Mononuclear cell (primary cell): Measurements from ENCODE around the gene OCA2. TPM values are rescaled to one million over a fixed set of nuclear protein-coding genes. Genes with fewer than 3 reads are reported as not detected.
"Not testable (repeated sequence)": the region's sequence is repeated elsewhere in the genome, so short reads cannot be mapped to it uniquely, and the experiment has no call there.

Experiments used
- H3K27me3 ChIP-seq: 2 replicates; pipeline ENCODE4 v1.6.0; 2011; ENCODE audit warnings: low read length, control low read depth; ENCODE audit not compliant: insufficient read depth
- H3K4me1 ChIP-seq: 2 replicates; pipeline ENCODE4 v1.5.1; 2011; ENCODE audit warnings: mild to moderate bottlenecking, low read length, control low read depth; ENCODE audit not compliant: insufficient read depth
- H3K4me3 ChIP-seq: 2 replicates; pipeline ENCODE4 v1.5.1; 2011; ENCODE audit warnings: mild to moderate bottlenecking, low read length, moderate library complexity
- H3K9me3 ChIP-seq: 2 replicates; pipeline ENCODE4 v1.5.1; 2011; ENCODE audit warnings: low read depth, mild to moderate bottlenecking, control low read depth, low read length
- total RNA-seq: library from RNA; depleted of rRNA; stranded (reverse); fragments of >200 nt; gene quantifications from one replicate; pipeline ENCODE4 v1.2.3, GENCODE V29; 2012

Gene OCA2
- total RNA-seq: 0.10 TPM

- H3K9me3 ChIP-seq: no peaks in the 10 kb centered on the region
- H3K4me3 ChIP-seq: no peak within 1 kb of the TSS
- peaks cover 46% of the 10 kb centered on the region for H3K4me1 ChIP-seq
- H3K27me3 ChIP-seq: peaks cover 62% of the 10 kb centered on the region
Observed at GRCh38 chr15:28098766-28099554, at the start of gene OCA2. OCA2 (minus strand) TSS chr15:28099315; CDS start chr15:28081874, 17,441 bp downstream.

DNA sequence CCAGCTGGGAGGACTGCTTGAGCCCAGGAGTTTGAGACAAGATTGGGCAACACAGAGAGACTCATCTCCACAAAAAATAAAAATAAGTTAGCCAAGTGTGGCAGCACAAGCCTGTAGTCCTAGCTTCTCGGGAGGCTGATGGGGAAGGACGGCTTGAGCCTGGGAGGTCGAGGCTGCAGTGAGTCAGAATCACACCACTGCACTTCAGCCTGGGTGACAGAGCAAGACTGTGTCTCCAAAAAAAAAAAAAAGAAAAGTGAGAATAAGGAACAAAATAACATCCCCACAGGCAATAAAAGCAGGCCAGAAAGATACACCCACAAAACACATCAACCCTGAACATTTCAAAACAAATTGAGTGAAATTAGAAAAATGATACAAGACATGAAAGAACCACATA, 48.7 kb upstream of the OCA2 start:
- no peaks in the 10 kb centered on the region for H3K4me1 ChIP-seq
- no peak overlapping the region for H3K4me3 ChIP-seq
- H3K27me3 ChIP-seq: no peaks in the 10 kb centered on the region
- no peaks in the 10 kb centered on the region for H3K9me3 ChIP-seq

DNA sequence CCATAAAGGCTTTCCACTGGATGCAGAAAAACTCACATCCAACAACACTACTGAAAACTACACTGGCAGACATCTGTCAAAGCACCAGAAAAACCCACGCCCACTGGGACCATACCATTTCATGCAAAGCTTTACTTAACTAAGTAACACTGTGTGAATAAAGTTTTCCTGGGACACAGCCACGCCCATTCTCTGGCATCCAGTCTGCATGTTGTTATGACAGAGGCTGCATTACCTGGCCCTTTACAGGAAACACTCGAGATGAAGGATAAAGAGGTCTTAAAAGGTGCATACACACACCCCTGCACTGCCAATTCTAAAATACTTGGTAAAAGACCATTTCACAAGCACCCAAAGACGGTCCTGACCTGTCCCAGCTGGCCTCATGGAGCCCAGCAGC, 46.3 kb upstream of the OCA2 start:
- not testable (repeated sequence) for H3K4me3 ChIP-seq, H3K4me1 ChIP-seq, H3K9me3 ChIP-seq, H3K27me3 ChIP-seq

DNA sequence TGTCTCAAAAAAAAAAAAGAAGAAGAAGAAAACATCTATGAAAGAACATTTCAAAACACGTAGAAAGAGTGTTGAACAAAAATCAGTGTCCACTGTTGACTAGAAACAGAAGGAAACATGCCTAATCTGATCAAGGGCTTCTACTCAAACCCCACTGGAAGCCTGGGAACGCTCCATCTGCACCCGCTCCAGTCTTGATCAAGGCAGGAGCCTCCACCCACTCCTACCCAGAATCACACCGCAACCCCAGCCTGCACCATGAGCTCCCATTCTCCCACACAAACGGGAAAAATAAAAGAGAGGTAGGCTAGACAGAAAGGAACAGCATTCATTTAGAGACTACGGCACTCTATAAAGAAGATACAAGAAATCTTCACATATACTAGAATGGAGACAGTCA, 40.9 kb upstream of the OCA2 start:
- no peaks in the 10 kb centered on the region for H3K9me3 ChIP-seq
- H3K27me3 ChIP-seq: no peaks in the 10 kb centered on the region
- peaks cover 13% of the 10 kb centered on the region for H3K4me1 ChIP-seq
- H3K4me3 ChIP-seq: no peak overlapping the region

DNA sequence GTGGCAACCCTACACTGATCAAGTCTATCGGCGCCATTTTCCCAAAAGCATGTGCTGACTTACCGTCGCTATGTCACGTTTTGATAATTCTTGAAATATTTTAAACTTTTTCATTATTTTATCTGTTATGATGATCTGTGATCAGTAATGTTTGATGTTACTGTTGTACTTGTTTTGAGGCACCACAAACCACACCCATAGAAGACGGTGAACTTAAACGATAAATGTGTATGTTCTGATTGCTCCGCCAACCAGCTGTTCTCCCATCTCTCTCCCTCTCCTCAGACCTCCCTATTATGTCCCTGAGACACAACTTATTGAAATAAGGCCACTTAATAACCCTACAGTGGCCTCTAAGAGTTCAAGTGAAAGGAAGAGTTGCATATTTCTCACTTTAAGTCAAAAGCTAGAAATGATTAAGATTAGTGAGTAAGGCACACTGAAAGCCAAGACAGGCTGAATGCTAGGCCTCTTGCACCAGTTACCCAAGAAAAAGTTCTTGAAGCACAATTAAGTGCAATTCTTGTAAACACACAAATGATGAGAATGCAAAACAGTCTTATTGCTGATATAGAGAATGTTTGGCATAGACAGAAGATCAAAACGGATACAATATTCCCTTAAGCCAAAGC, 38.4 kb upstream of the OCA2 start:
- H3K4me1 ChIP-seq: peaks cover 13% of the 10 kb centered on the region

DNA sequence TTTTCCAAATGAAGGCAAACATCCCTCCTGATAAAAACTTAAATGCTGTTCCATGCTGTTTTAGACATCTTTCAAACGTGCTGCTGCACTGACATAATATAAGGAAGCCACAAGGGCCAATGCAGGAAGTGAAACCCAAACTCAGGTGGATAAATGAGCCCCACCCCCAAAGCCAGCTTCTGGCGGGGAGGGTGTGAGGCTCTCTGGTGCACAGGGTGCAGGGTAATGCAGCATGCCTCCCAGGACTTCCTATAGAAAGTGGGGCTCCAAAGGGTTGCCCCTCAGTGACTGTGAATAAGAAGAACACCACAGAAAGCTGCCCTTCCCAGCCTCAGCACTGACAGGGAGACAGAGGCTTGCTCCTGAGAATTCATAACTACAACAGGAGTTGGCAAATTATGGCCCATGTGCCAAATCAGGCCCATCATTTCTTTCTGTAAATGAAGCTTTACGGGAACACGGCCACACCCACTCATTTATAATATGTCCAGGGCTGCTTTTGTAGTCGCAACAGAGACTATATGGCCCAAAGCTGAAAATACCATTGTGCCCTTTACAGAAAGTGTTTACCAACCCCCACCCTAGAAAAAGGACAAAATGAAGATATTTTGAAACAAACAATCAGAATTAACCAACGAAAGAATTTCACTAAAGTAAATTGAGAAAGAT, 37.3 kb upstream of the OCA2 start:
- H3K4me1 ChIP-seq: peaks cover 13% of the 10 kb centered on the region
- H3K4me3 ChIP-seq, H3K9me3 ChIP-seq, H3K27me3 ChIP-seq: not testable (repeated sequence)

More for the DNA sequence above, 38.4 kb upstream of the OCA2 start:
- not testable (repeated sequence) for H3K9me3 ChIP-seq, H3K27me3 ChIP-seq, H3K4me3 ChIP-seq

DNA sequence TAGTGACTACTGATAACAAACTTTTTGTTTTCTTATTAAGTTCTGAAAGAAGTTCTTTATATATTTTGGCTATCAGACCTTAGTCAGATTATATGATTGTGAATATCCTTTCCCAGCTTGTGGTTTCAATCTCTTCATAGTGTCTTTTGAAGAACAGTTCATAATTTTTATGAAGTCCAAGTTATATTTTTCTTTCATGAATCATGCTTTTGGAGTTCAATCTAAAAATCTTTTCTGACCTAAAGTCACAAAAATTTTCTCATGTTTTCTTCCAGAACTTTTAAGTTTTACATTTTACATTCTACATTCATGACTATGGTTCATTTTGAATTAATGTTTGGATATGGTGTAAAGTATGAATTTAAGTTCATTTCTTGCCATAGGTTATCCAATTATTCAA, 34.2 kb upstream of the OCA2 start:
- Histone ChIP-seq H3K4me3 (no peak overlapping the region), H3K9me3 (no peaks in the 10 kb centered on the region), H3K4me1 (peaks cover 13% of the 10 kb centered on the region), H3K27me3 (no peaks in the 10 kb centered on the region)

GRCh38 chr15:28132524-28133275, 33.6 kb upstream of the OCA2 start:
- Histone ChIP-seq H3K4me1 (peaks cover 13% of the 10 kb centered on the region), H3K4me3 (no peak overlapping the region), H3K9me3 (no peaks in the 10 kb centered on the region), H3K27me3 (no peaks in the 10 kb centered on the region)

DNA sequence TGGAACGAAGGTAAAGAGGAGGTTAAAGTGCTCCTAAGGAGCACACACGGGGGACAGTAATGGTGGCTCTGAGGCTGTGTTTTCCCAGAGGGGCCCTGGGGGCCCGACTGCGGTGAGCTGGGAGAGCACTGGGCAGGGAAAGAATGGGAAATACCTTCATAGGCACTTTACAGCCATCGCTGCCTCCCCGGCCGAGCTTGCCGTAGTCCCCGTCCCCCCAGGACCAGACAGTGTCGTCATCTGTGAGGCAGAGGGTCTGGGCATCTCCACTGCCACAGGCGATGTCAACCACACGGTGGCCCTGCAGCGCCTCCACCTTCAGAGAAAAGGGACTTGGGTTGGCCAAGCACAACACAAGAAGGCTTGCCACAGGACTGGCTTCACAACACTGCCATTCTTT, 32.8 kb upstream of the OCA2 start:
- H3K9me3 ChIP-seq: no peaks in the 10 kb centered on the region
- peaks cover 10% of the 10 kb centered on the region for H3K4me1 ChIP-seq
- H3K4me3 ChIP-seq: no peak overlapping the region
- H3K27me3 ChIP-seq: no peaks in the 10 kb centered on the region

- no peaks in the 10 kb centered on the region for H3K27me3 ChIP-seq
- H3K4me3 ChIP-seq: no peak overlapping the region
- H3K4me1 ChIP-seq: peaks cover 7% of the 10 kb centered on the region
- H3K9me3 ChIP-seq: no peaks in the 10 kb centered on the region
Observed at GRCh38 chr15:28131400-28131799, 32.3 kb upstream of the OCA2 start.

DNA sequence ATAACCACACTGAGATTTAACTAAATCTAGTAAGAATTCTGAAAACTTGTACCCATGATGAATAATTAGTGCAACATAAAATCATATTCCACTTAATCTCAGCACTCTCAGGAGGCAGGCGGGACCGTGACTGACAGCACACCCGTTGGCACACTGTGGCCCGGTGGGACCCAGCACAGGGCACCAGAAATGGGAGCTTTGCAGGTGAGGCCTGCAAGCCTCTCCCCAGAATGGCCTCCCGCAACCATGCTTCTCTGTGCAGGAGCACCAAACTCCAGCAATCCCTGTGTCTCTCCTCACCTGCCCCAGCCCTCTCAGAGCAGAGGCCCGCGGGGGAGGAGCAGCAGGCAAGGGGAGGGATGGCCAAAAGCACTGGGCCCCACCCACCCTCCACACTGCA, 31.5 kb upstream of the OCA2 start:
- peaks cover 3% of the 10 kb centered on the region for H3K4me1 ChIP-seq
- H3K27me3 ChIP-seq: no peaks in the 10 kb centered on the region
- H3K4me3 ChIP-seq: no peak overlapping the region
- no peaks in the 10 kb centered on the region for H3K9me3 ChIP-seq

- no peaks in the 10 kb centered on the region for H3K4me1 ChIP-seq
- no peaks in the 10 kb centered on the region for H3K9me3 ChIP-seq
- H3K27me3 ChIP-seq: no peaks in the 10 kb centered on the region
- no peak overlapping the region for H3K4me3 ChIP-seq
Observed at GRCh38 chr15:28129231-28129848, 30.2 kb upstream of the OCA2 start.

- Histone ChIP-seq H3K4me1 (no peaks in the 10 kb centered on the region), H3K9me3 (no peaks in the 10 kb centered on the region), H3K27me3 (no peaks in the 10 kb centered on the region), H3K4me3 (no peak overlapping the region)
Observed at GRCh38 chr15:28128031-28128430, 28.9 kb upstream of the OCA2 start.

- Histone ChIP-seq H3K4me3 (no peak overlapping the region), H3K4me1 (no peaks in the 10 kb centered on the region), H3K27me3 (no peaks in the 10 kb centered on the region), H3K9me3 (no peaks in the 10 kb centered on the region)
Observed at GRCh38 chr15:28127036-28127435, 27.9 kb upstream of the OCA2 start.
